Body of pancreas (tissue), 4 donors: ENCODE results near the gene ADAM11. TPM values are rescaled to one million over a fixed set of nuclear protein-coding genes. Genes with fewer than 3 reads are reported as not detected.

Experiments used
- ATAC-seq: fragments of 150-250 bp; one replicate; pipeline ENCODE4 v1.9.1; 2016
- DNase-seq, 4 donors: peaks; one replicate each; pipeline ENCODE4 v3.0.0-alpha.2; 2019
- H3K27ac ChIP-seq, 4 donors: fragments of 200-600 bp; sonication (generic); 1 replicate in 3 of 4; 2 replicates in 1 of 4; pipeline versions ENCODE4 v1.5.1 to v1.6.1; 2016 to 2019; ENCODE audit warnings: mild to moderate bottlenecking in 1 of 4, mixed read lengths in 1 of 4, moderate library complexity in 1 of 4
- H3K27me3 ChIP-seq, 2 donors: fragments of 200-600 bp; sonication (generic); one replicate each; pipeline ENCODE4 v1.6.0; 2016; ENCODE audit warnings: mild to moderate bottlenecking in 1 of 2
- H3K36me3 ChIP-seq, 2 donors: fragments of 200-600 bp; sonication (generic); replicated peaks in 1 of 2; 2 replicates each; pipeline ENCODE4 v1.5.1; 2016; ENCODE audit warnings: low read depth in 2 of 2; ENCODE audit not compliant: insufficient read depth in 1 of 2
- H3K4me1 ChIP-seq: fragments of 200-600 bp; sonication (generic); one replicate; pipeline ENCODE4 v1.6.0; 2016
- H3K4me3 ChIP-seq, 2 donors: fragments of 200-600 bp; sonication (generic); 1 replicate in 1 of 2; 2 replicates in 1 of 2; pipeline ENCODE4 v1.5.1; 2016 to 2019
- H3K9me3 ChIP-seq, 3 donors: fragments of 200-600 bp; sonication (generic); 1 replicate in 2 of 3; 2 replicates in 1 of 3; pipeline ENCODE4 v1.5.1; 2016
- CTCF ChIP-seq, 7 experiments: fragments of 450-650 bp in 4 of 7; fragments of 200-600 bp in 3 of 7; sonication (generic) in 3 of 7; IDR thresholded peaks; one replicate each; pipeline ENCODE4 v1.5.1; 2016 to 2019; ENCODE audit warnings: antibody characterized with exemption in 7 of 7
- POLR2A ChIP-seq, 3 donors: fragments of 450-650 bp; IDR thresholded peaks; one replicate each; pipeline ENCODE4 v1.6.1; 2016; ENCODE audit warnings: antibody characterized with exemption in 3 of 3, mild to moderate bottlenecking in 2 of 3
- WGBS, 2 donors: methylation state at CpG; one replicate each; pipeline ENCODE4 v1.1.5; 2017; 5-methylcytosine and 5-hydroxymethylcytosine counted together
- intact Hi-C: fragments of 100-400 bp; cut with DNase I; formaldehyde crosslinking; loops from one replicate; pipeline ENCODE4 v1.15.1; 2023
- total RNA-seq, 2 donors: library from RNA; depleted of rRNA; stranded (reverse); fragments of >200 nt; gene quantifications; one replicate each; pipeline ENCODE4 v1.1.0, GENCODE V29; 2016

The ADAM11 gene
- total RNA-seq, 2 donors from 2014 or later = under 0.01 TPM

DNA sequence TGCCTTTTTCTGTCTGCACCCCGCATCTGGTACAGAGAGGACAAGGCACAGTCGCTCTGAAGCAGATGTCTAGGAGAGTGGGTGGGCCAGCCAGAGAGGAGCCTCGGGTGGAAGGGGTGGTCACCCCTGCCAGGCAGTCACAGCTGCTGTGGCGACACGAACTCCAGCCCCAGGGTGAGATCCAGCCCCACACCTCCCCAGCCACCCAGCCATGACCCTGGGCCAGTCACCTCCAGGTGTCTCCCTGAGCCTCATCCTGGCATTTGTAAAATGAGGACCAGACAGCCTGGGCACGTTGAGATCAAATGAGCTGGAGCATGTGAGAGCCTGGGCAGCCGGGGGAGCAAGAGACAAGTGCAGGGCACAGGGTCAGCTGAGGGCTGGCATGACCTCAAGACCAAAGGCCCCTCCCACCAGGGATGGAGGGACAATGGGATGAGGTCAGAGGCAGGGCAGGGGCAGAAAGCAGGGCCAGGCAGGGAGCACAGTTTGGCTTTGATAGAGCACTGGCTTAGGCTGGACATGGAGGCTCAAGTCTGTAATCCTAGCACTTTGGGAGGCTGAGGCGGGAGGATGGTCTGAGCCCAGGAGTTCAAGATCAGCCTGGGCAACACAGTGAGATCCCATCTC is 7.7 kb downstream of the ADAM11 start:
- DNase-seq = no peak
- ATAC-seq = no peak
- H3K4me1 ChIP-seq = no peaks in the 10 kb centered on the region
- 47 to 60% methylated on average over 5 to 8 of the region's 8 CpGs for WGBS, 2 donors
- no peaks in the 10 kb centered on the region for H3K27me3 ChIP-seq
- H3K27ac ChIP-seq = no peak overlapping the region
- H3K36me3 ChIP-seq = no peaks in the 10 kb centered on the region
- no peaks in the 10 kb centered on the region for H3K9me3 ChIP-seq
- TF ChIP-seq POLR2A (IDR thresholded peaks at IDR 0.05) (no peak), CTCF (IDR thresholded peaks at IDR 0.05) (no peak)
- H3K4me3 ChIP-seq = no peak overlapping the region
- intact Hi-C loops = no loop called here

GRCh38 chr17:44767493-44767892 is 8.7 kb downstream of the ADAM11 start:
- intact Hi-C loops = no loop called here
- DNase-seq = no peak

DNA sequence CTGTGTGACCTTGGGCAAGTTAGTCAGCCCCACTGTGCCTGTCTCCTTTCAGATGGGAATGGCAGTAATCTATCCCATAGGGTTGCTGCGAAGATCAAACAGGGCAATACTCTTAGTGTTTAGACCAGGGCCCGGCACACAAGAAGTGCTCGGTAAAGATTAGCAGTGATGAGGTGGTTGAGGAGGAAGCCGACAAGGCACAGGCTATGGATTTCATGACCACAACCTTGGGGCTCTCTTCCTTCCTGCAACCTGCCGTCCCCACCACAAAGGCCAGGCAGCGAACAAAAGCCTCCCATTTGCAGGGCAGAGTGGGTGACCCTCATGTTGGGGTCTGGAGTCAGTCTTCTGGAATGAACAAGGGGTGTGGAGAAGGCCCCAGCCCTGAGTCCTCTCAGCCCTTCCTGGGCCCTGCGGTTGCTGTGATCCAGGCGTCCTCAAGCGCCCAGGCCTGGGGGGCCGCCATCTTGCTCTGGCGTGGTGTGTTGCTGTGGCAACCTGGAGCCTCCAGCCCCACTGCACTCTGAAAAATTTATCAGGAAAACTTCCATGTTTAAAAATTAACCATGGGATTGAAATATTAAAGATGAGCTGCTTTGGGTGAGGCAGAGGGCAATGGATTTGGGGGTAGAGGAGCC is 9.8 kb downstream of the ADAM11 start:
- Histone ChIP-seq H3K4me1 (no peaks in the 10 kb centered on the region), H3K9me3 (no peaks in the 10 kb centered on the region), H3K27ac (no peak overlapping the region), H3K27me3 (no peaks in the 10 kb centered on the region), H3K4me3 (no peak overlapping the region), H3K36me3 (no peaks in the 10 kb centered on the region)
- ATAC-seq (no peak), DNase-seq (no peak)
- no peak for TF ChIP-seq POLR2A (IDR thresholded peaks at IDR 0.05)
- TF ChIP-seq CTCF (IDR thresholded peaks at IDR 0.05) = no peak
- 70 to 72% methylated on average over 10 to 11 of the region's 11 CpGs for WGBS, 2 donors
- intact Hi-C loops = no loop called here

More at GRCh38 chr17:44767493-44767892, 8.7 kb downstream of the ADAM11 start:
- 31 to 32% methylated on average over 4 of the region's 4 CpGs for WGBS, 2 donors
- Histone ChIP-seq H3K4me3 (no peak overlapping the region), H3K4me1 (no peaks in the 10 kb centered on the region), H3K27me3 (no peaks in the 10 kb centered on the region), H3K36me3 (no peaks in the 10 kb centered on the region), H3K27ac (no peak overlapping the region), H3K9me3 (no peaks in the 10 kb centered on the region)
- ATAC-seq = no peak
- no peak for TF ChIP-seq CTCF (IDR thresholded peaks at IDR 0.05)
- TF ChIP-seq POLR2A (IDR thresholded peaks at IDR 0.05) = no peak

GRCh38 chr17:44769230-44769629 is 10.4 kb downstream of the ADAM11 start:
- WGBS, 2 donors = 46 to 65% methylated on average over 4 to 6 of the region's 6 CpGs
- H3K4me3 ChIP-seq = no peak overlapping the region
- no peaks in the 10 kb centered on the region for H3K36me3 ChIP-seq
- intact Hi-C loops = no loop called here
- ATAC-seq (no peak), DNase-seq (no peak)
- H3K27me3 ChIP-seq = no peaks in the 10 kb centered on the region
- H3K27ac ChIP-seq = no peak overlapping the region
- H3K4me1 ChIP-seq = peaks cover under 1% of the 10 kb centered on the region
- no peaks in the 10 kb centered on the region for H3K9me3 ChIP-seq
- TF ChIP-seq CTCF (IDR thresholded peaks at IDR 0.05) = no peak
- TF ChIP-seq POLR2A (IDR thresholded peaks at IDR 0.05) = no peak
